Left ventricle myocardium superior (tissue), 1 donor: Measurements from ENCODE around the gene ANKRD26. TPM values are rescaled to one million over a fixed set of nuclear protein-coding genes. Genes with fewer than 3 reads are reported as not detected.

Source experiments
- total RNA-seq: library from RNA; stranded (reverse); fragmentation: NEBNext Ultra II Directional; extraction: Animal tissue kit (Norgen Biotek cat#: 25700); gene quantifications from one replicate; pipeline ENCODE4 v1.2.1, GENCODE V29; 2021
- donor health status: DM: no; HTN: yes; CAD: no; lungs with severe emphysema.

ANKRD26 gene
- total RNA-seq, 1 donor from 2014 or later, result 12.3 TPM

Other genes with a start within 250 kb of the ANKRD26 start
- 27.2 TPM for gene ABI1, start 239.5 kb downstream of the ANKRD26 start, total RNA-seq
- gene YME1L1, start 53.9 kb upstream of the ANKRD26 start, total RNA-seq, result 95.5 TPM
- 1.4 TPM for gene MASTL, start 54.9 kb upstream of the ANKRD26 start, total RNA-seq
- gene ACBD5, start 140.3 kb upstream of the ANKRD26 start, total RNA-seq, result 87.7 TPM